Measurements from ENCODE around the gene TESK2.
"Not testable (repeated sequence)": the region's sequence is repeated elsewhere in the genome, so short reads cannot be mapped to it uniquely, and the experiment has no call there.

The TESK2 gene

GRCh38 chr1:45508295-45509151, 17.6 kb upstream of the TESK2 start:
- DNase-seq: no peak

- no peak for DNase-seq
Observed at GRCh38 chr1:45507893-45508292, 16.9 kb upstream of the TESK2 start.

GRCh38 chr1:45507195-45507594, 16.2 kb upstream of the TESK2 start:
- DNase-seq: no peak

- DNase-seq: no peak
Observed at GRCh38 chr1:45503462-45504360, 12.7 kb upstream of the TESK2 start.

GRCh38 chr1:45501505-45501859, 10.5 kb upstream of the TESK2 start:
- DNase-seq: no peak

- DNase-seq: no peak
Observed at GRCh38 chr1:45499415-45499769, 8.4 kb upstream of the TESK2 start.

- no peak for DNase-seq
Observed at GRCh38 chr1:45498279-45498678, 7.3 kb upstream of the TESK2 start.

- DNase-seq: peak; percentile 33
Observed at GRCh38 chr1:45493116-45493697, 2.2 kb upstream of the TESK2 start.

GRCh38 chr1:45492691-45493090, 1.7 kb upstream of the TESK2 start:
- DNase-seq: no peak

GRCh38 chr1:45491487-45492260, 711 bp upstream of the TESK2 start:
- no peak for DNase-seq

- no peak for DNase-seq
Observed at GRCh38 chr1:45490121-45490625, 790 bp downstream of the TESK2 start.

GRCh38 chr1:45489379-45489778, 1.6 kb downstream of the TESK2 start:
- not testable (repeated sequence) for DNase-seq

GRCh38 chr1:45488666-45489377, 2.1 kb downstream of the TESK2 start:
- no peak for DNase-seq

GRCh38 chr1:45485949-45486348, 5.0 kb downstream of the TESK2 start:
- DNase-seq: no peak

- no peak for DNase-seq
Observed at GRCh38 chr1:45479039-45479748, 11.8 kb downstream of the TESK2 start.

- DNase-seq: no peak
Observed at GRCh38 chr1:45478121-45478814, 12.7 kb downstream of the TESK2 start.

- no peak for DNase-seq
Observed at GRCh38 chr1:45477646-45478045, 13.3 kb downstream of the TESK2 start.

- DNase-seq: not testable (repeated sequence)
Observed at GRCh38 chr1:45474194-45474593, 16.8 kb downstream of the TESK2 start.

GRCh38 chr1:45473302-45473701, 17.7 kb downstream of the TESK2 start:
- DNase-seq: no peak

- DNase-seq: no peak
Observed at GRCh38 chr1:45470306-45470798, 20.6 kb downstream of the TESK2 start.

Data from NCI-H1092 (cell line).